ENCODE data around the gene CFAP299.

Gene CFAP299

GRCh38 chr4:80362578-80363181 is 27.1 kb downstream of the CFAP299 start:
- no peak overlapping the region for H2AFZ ChIP-seq (ENCODE audit: low read length)
- no peak overlapping the region for H3K4me3 ChIP-seq (ENCODE audit: low read length, poor library complexity, severe bottlenecking)
- H3K9me2 ChIP-seq (replicated peaks; ENCODE audit: low read depth, low read length), result no peaks in the 10 kb centered on the region
- no peaks in the 10 kb centered on the region for H3K36me3 ChIP-seq (ENCODE audit: insufficient read depth, low read length)
- no peaks in the 10 kb centered on the region for H4K20me1 ChIP-seq (ENCODE audit: insufficient read depth, low read length, poor library complexity, severe bottlenecking)
- peak; percentile 93 for TF ChIP-seq CTCF (conservative IDR thresholded peaks at IDR 0.05; ENCODE audit: low read length)
- TF ChIP-seq EZH2phosphoT487 (IDR thresholded peaks at IDR 0.05; ENCODE audit: borderline replicate concordance), result no peak
- H3F3A ChIP-seq (ENCODE audit: low read depth), result no peaks in the 10 kb centered on the region
- no peak overlapping the region for H3K9ac ChIP-seq (ENCODE audit: low read depth, low read length, poor library complexity, severe bottlenecking)
- H3K79me2 ChIP-seq (ENCODE audit: insufficient read depth, low read length), result no peaks in the 10 kb centered on the region
- H3K4me2 ChIP-seq (ENCODE audit: low read depth, low read length, poor library complexity, severe bottlenecking), result no peak overlapping the region
- H3K27me3 ChIP-seq (ENCODE audit: insufficient read depth, low read length, poor library complexity, severe bottlenecking), result no peaks in the 10 kb centered on the region
- no peaks in the 10 kb centered on the region for H3K9me3 ChIP-seq (ENCODE audit: insufficient read depth, low read depth, low read length)
- peaks cover 3% of the 10 kb centered on the region for H3K4me1 ChIP-seq (ENCODE audit: insufficient read depth, low read length, poor library complexity, severe bottlenecking)

- no peaks in the 10 kb centered on the region for H3K36me3 ChIP-seq (ENCODE audit: insufficient read depth, low read length)
- no peaks in the 10 kb centered on the region for H3K27me3 ChIP-seq (ENCODE audit: insufficient read depth, low read length, poor library complexity, severe bottlenecking)
- no peaks in the 10 kb centered on the region for H3K9me2 ChIP-seq (replicated peaks; ENCODE audit: low read depth, low read length)
- H3F3A ChIP-seq (ENCODE audit: low read depth), result no peaks in the 10 kb centered on the region
- H4K20me1 ChIP-seq (ENCODE audit: insufficient read depth, low read length, poor library complexity, severe bottlenecking), result no peaks in the 10 kb centered on the region
- H3K4me1 ChIP-seq (ENCODE audit: insufficient read depth, low read length, poor library complexity, severe bottlenecking), result peaks cover 3% of the 10 kb centered on the region
- no peak overlapping the region for H2AFZ ChIP-seq (ENCODE audit: low read length)
- TF ChIP-seq CTCF (conservative IDR thresholded peaks at IDR 0.05; ENCODE audit: low read length) (peak; percentile 95), EZH2phosphoT487 (IDR thresholded peaks at IDR 0.05; ENCODE audit: borderline replicate concordance) (no peak)
- no peaks in the 10 kb centered on the region; the same call in 1 of the 2 replicates for H3K9me3 ChIP-seq (ENCODE audit: insufficient read depth, low read depth, low read length)
- H3K9ac ChIP-seq (ENCODE audit: low read depth, low read length, poor library complexity, severe bottlenecking), result no peak overlapping the region
- H3K4me2 ChIP-seq (ENCODE audit: low read depth, low read length, poor library complexity, severe bottlenecking), result no peak overlapping the region
- no peaks in the 10 kb centered on the region for H3K79me2 ChIP-seq (ENCODE audit: insufficient read depth, low read length)
- H3K4me3 ChIP-seq (ENCODE audit: low read length, poor library complexity, severe bottlenecking), result no peak overlapping the region
These were observed 30.4 kb downstream of the CFAP299 start for GRCh38 chr4:80365928-80366327.

- H4K20me1 ChIP-seq (ENCODE audit: insufficient read depth, low read length, poor library complexity, severe bottlenecking), result no peaks in the 10 kb centered on the region
- H3K79me2 ChIP-seq (ENCODE audit: insufficient read depth, low read length), result no peaks in the 10 kb centered on the region
- peaks cover 3% of the 10 kb centered on the region for H3K4me1 ChIP-seq (ENCODE audit: insufficient read depth, low read length, poor library complexity, severe bottlenecking)
- H3K4me3 ChIP-seq (ENCODE audit: low read length, poor library complexity, severe bottlenecking), result no peak overlapping the region
- no peak overlapping the region for H3K4me2 ChIP-seq (ENCODE audit: low read depth, low read length, poor library complexity, severe bottlenecking)
- TF ChIP-seq EZH2phosphoT487 (IDR thresholded peaks at IDR 0.05; ENCODE audit: borderline replicate concordance) (no peak), CTCF (conservative IDR thresholded peaks at IDR 0.05; ENCODE audit: low read length) (peak; percentile 27)
- no peaks in the 10 kb centered on the region for H3K27me3 ChIP-seq (ENCODE audit: insufficient read depth, low read length, poor library complexity, severe bottlenecking)
- no peaks in the 10 kb centered on the region for H3K36me3 ChIP-seq (ENCODE audit: insufficient read depth, low read length)
- no peak overlapping the region for H3K9ac ChIP-seq (ENCODE audit: low read depth, low read length, poor library complexity, severe bottlenecking)
- no peaks in the 10 kb centered on the region; the same call in 1 of the 2 replicates for H3K9me3 ChIP-seq (ENCODE audit: insufficient read depth, low read depth, low read length)
- no peaks in the 10 kb centered on the region for H3F3A ChIP-seq (ENCODE audit: low read depth)
- H3K9me2 ChIP-seq (replicated peaks; ENCODE audit: low read depth, low read length), result no peaks in the 10 kb centered on the region
- no peak overlapping the region for H2AFZ ChIP-seq (ENCODE audit: low read length)
These were observed 32.2 kb downstream of the CFAP299 start for GRCh38 chr4:80367737-80368136.

Measured in Loucy (cell line).